ENCODE results near the gene C1QTNF9B. TPM values are rescaled to one million over a fixed set of nuclear protein-coding genes. Genes with fewer than 3 reads are reported as not detected.

The C1QTNF9B gene
- total and polyA plus RNA-seq, 2 of the 13 experiments (the other 11 are each of a cell fraction or from before 2014, with no cell fraction given) = not detected

- TF ChIP-seq ZNF24 (IDR thresholded peaks at IDR 0.05) (no peak), ARNTL (CRISPR knock-in tag; IDR thresholded peaks at IDR 0.05) (no peak), ZNF577 (CRISPR knock-in tag; IDR thresholded peaks at IDR 0.05; ENCODE audit: borderline replicate concordance, low read depth) (no peak), RFXAP (CRISPR knock-in tag; IDR thresholded peaks at IDR 0.05; ENCODE audit: borderline replicate concordance) (no peak), GABPA (IDR thresholded peaks at IDR 0.05; ENCODE audit: low read depth, low read length) (no peak), GABPA (CRISPR knock-in tag; IDR thresholded peaks at IDR 0.05; ENCODE audit: low read depth) (no peak), HOXA5 (CRISPR knock-in tag; IDR thresholded peaks at IDR 0.05) (no peak), TAF15 (IDR thresholded peaks at IDR 0.05; ENCODE audit: low read depth, low read length, poor library complexity, severe bottlenecking) (no peak), CBFB (CRISPR knock-in tag; IDR thresholded peaks at IDR 0.05) (no peak)
- TF ChIP-seq, protein P1, sequence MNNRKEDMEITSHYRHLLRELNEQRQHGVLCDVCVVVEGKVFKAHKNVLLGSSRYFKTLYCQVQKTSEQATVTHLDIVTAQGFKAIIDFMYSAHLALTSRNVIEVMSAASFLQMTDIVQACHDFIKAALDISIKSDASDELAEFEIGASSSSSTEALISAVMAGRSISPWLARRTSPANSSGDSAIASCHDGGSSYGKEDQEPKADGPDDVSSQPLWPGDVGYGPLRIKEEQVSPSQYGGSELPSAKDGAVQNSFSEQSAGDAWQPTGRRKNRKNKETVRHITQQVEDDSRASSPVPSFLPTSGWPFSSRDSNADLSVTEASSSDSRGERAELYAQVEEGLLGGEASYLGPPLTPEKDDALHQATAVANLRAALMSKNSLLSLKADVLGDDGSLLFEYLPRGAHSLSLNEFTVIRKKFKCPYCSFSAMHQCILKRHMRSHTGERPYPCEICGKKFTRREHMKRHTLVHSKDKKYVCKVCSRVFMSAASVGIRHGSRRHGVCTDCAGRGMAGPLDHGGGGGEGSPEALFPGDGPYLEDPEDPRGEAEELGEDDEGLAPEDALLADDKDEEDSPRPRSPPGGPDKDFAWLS (CRISPR knock-in tag; IDR thresholded peaks at IDR 0.05; ENCODE audit: borderline replicate concordance) = no peak
Observed at GRCh38 chr13:23865026-23865425, 32.3 kb downstream of the C1QTNF9B start (continued).

- H3K27ac ChIP-seq (ENCODE audit: extremely low read length, insufficient read depth, low read length) = no peak overlapping the region
- H3K4me3 ChIP-seq (replicated peaks in 1 of 3; ENCODE audit: insufficient read depth in 1 of 3, low read depth in 2 of 3, low read length in 3 of 3) = no peak overlapping the region
- no peak overlapping the region for H3K9ac ChIP-seq (ENCODE audit: insufficient read depth, low read depth, low read length)
- no peaks in the 10 kb centered on the region for H3K9me3 ChIP-seq (ENCODE audit: low read length)
- H3K79me2 ChIP-seq (ENCODE audit: insufficient read depth, low read length) = no peaks in the 10 kb centered on the region
- no peak overlapping the region for H3K4me2 ChIP-seq (ENCODE audit: low read depth, low read length)
- WGBS (ENCODE audit: low lambda C conversion rate) = 100% methylated on average over 2 of the region's 2 CpGs
- no peak overlapping the region for H2AFZ ChIP-seq (ENCODE audit: low read length)
- in situ Hi-C loops (cut with HindIII; ENCODE audit: extremely low pct_ligation_motif_present, low pct_unique_long_range_greater_than_20kb) = no loop called here
- ATAC-seq (no peak), DNase-seq (ENCODE audit: low spot score) (no peak), FAIRE-seq (no peak)
- H3K36me3 ChIP-seq (replicated peaks in 1 of 2; ENCODE audit: control insufficient read depth in 1 of 2, insufficient read depth in 2 of 2, low read length in 2 of 2) = peaks cover 0 to 3% of the 10 kb centered on the region in 2 experiments; a peak in 1 of 5 replicates
- peaks cover 19% of the 10 kb centered on the region for H3K4me1 ChIP-seq (ENCODE audit: insufficient read depth, low read length)
- POLR2A ChIA-PET = no interaction called here
- intact Hi-C loops (cut with micrococcal nuclease; ENCODE audit: unreplicated experiment) = no loop called here
- H4K20me1 ChIP-seq (ENCODE audit: insufficient read depth, low read length) = no peaks in the 10 kb centered on the region
- BruUV-seq (replicated peaks) = no TSS peak
- no peaks in the 10 kb centered on the region for H3K27me3 ChIP-seq (ENCODE audit: control insufficient read depth in 1 of 2, insufficient read depth in 2 of 2, low read length in 2 of 2)
- CTCF ChIA-PET (ENCODE audit: low intra/inter-chr PET ratio, low total read pairs) = no interaction called here
- TF ChIP-seq PBX3 (CRISPR knock-in tag; IDR thresholded peaks at IDR 0.05; ENCODE audit: borderline replicate concordance) = no peak
- TF ChIP-seq ZFY (CRISPR knock-in tag; IDR thresholded peaks at IDR 0.05) = no peak
- TF ChIP-seq, protein P2, sequence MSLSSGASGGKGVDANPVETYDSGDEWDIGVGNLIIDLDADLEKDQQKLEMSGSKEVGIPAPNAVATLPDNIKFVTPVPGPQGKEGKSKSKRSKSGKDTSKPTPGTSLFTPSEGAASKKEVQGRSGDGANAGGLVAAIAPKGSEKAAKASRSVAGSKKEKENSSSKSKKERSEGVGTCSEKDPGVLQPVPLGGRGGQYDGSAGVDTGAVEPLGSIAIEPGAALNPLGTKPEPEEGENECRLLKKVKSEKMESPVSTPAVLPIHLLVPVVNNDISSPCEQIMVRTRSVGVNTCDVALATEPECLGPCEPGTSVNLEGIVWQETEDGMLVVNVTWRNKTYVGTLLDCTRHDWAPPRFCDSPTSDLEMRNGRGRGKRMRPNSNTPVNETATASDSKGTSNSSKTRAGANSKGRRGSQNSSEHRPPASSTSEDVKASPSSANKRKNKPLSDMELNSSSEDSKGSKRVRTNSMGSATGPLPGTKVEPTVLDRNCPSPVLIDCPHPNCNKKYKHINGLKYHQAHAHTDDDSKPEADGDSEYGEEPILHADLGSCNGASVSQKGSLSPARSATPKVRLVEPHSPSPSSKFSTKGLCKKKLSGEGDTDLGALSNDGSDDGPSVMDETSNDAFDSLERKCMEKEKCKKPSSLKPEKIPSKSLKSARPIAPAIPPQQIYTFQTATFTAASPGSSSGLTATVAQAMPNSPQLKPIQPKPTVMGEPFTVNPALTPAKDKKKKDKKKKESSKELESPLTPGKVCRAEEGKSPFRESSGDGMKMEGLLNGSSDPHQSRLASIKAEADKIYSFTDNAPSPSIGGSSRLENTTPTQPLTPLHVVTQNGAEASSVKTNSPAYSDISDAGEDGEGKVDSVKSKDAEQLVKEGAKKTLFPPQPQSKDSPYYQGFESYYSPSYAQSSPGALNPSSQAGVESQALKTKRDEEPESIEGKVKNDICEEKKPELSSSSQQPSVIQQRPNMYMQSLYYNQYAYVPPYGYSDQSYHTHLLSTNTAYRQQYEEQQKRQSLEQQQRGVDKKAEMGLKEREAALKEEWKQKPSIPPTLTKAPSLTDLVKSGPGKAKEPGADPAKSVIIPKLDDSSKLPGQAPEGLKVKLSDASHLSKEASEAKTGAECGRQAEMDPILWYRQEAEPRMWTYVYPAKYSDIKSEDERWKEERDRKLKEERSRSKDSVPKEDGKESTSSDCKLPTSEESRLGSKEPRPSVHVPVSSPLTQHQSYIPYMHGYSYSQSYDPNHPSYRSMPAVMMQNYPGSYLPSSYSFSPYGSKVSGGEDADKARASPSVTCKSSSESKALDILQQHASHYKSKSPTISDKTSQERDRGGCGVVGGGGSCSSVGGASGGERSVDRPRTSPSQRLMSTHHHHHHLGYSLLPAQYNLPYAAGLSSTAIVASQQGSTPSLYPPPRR (CRISPR knock-in tag; IDR thresholded peaks at IDR 0.05; ENCODE audit: borderline replicate concordance) = no peak
- TF ChIP-seq HNF4G (IDR thresholded peaks at IDR 0.05; ENCODE audit: borderline replicate concordance, low read depth, low read length) = no peak
- no peak for TF ChIP-seq HNF4G (CRISPR knock-in tag; IDR thresholded peaks at IDR 0.05; ENCODE audit: borderline replicate concordance, low read depth)
- TF ChIP-seq, protein P3, sequence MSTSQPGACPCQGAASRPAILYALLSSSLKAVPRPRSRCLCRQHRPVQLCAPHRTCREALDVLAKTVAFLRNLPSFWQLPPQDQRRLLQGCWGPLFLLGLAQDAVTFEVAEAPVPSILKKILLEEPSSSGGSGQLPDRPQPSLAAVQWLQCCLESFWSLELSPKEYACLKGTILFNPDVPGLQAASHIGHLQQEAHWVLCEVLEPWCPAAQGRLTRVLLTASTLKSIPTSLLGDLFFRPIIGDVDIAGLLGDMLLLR (CRISPR knock-in tag; IDR thresholded peaks at IDR 0.05) = no peak
Observed at GRCh38 chr13:23861310-23861709, 36.0 kb downstream of the C1QTNF9B start.

All from HepG2 (cell line).